ENCODE data around the gene AGPAT3. TPM values are rescaled to one million over a fixed set of nuclear protein-coding genes. Genes with fewer than 3 reads are reported as not detected.

Gene AGPAT3
- polyA plus RNA-seq, 2 of the 4 experiments (the other 2 are of a cell fraction), result 18.2 to 20.3 TPM

- WGBS (ENCODE audit: missing lambda C conversion rate), result 96% methylated on average over 6 of the region's 6 CpGs
Measured at GRCh38 chr21:43937891-43938309, 72.9 kb downstream of the AGPAT3 start.

GRCh38 chr21:43938751-43939442 is 73.9 kb downstream of the AGPAT3 start:
- TF ChIP-seq CTCF (IDR thresholded peaks at IDR 0.05) (peak; percentile 93), USF2 (IDR thresholded peaks at IDR 0.05) (peak; percentile 49), POLR2AphosphoS2 (conservative IDR thresholded peaks at IDR 0.05; ENCODE audit: low read length) (no peak), MAZ (IDR thresholded peaks at IDR 0.05; ENCODE audit: borderline replicate concordance, low read depth, low read length) (0 out of 2 replicates have a peak, but pooled peaks have one; percentile 46), RAD21 (conservative IDR thresholded peaks at IDR 0.05 in 1 of 2, IDR thresholded peaks at IDR 0.05 in 1 of 2) (peak; percentile 67 to 68), PBX3 (IDR thresholded peaks at IDR 0.05) (no peak), MAX (IDR thresholded peaks at IDR 0.05) (peak; percentile 26; the same call in 1 of the 2 replicates), RARB (CRISPR knock-in tag; IDR thresholded peaks at IDR 0.05) (no peak), SMC3 (IDR thresholded peaks at IDR 0.05) (peak; percentile 64)
- H3K4me2 ChIP-seq, result peak overlapping the region; percentile 75
- no peaks in the 10 kb centered on the region for H3K9me3 ChIP-seq
- FAIRE-seq (no peak), ATAC-seq (peak; percentile 95 to 98), DNase-seq (ENCODE audit: low read depth in 1 of 2, low spot score in 1 of 2) (peak; percentile 68 to 80)
- 0 out of 3 replicates have a peak, but pooled peaks cover 3% of the 10 kb centered on the region for H3K4me1 ChIP-seq
- ChIA-PET POLR2A (no interaction called here), CTCF (interaction anchor here (0.6 to 4.9 kb wide), 28 partner anchors 10 to 167 kb away, joined by 3 to 27 read pairs (median 4); no protein-coding TSS in a partner anchor)
- 12% methylated on average over 10 of the region's 30 CpGs for WGBS (ENCODE audit: missing lambda C conversion rate)
- H3K27ac ChIP-seq, result peak overlapping the region; percentile 43 to 81; a peak in 5 of 6 replicates
- H3K4me3 ChIP-seq, result peak overlapping the region; percentile 33

More at GRCh38 chr21:43937891-43938309, 72.9 kb downstream of the AGPAT3 start:
- ChIA-PET CTCF (interaction anchor here (0.6 to 3.9 kb wide), 13 partner anchors 10 to 119 kb away, joined by 3 to 27 read pairs (median 4); no protein-coding TSS in a partner anchor), POLR2A (no interaction called here)
- DNase-seq (ENCODE audit: low read depth in 1 of 2, low spot score in 1 of 2) (no peak), ATAC-seq (no peak), FAIRE-seq (no peak)
- Histone ChIP-seq H3K9me3 (no peaks in the 10 kb centered on the region), H3K4me2 (no peak overlapping the region), H3K27ac (no peak overlapping the region), H3K4me3 (no peak overlapping the region), H3K4me1 (0 out of 3 replicates have a peak, but pooled peaks cover 3% of the 10 kb centered on the region)
- TF ChIP-seq POLR2AphosphoS2 (conservative IDR thresholded peaks at IDR 0.05; ENCODE audit: low read length) (no peak), CBX2 (IDR thresholded peaks at IDR 0.05; ENCODE audit: borderline replicate concordance, low read depth) (no peak), HOXB5 (CRISPR knock-in tag; IDR thresholded peaks at IDR 0.05) (no peak), ESRRA (IDR thresholded peaks at IDR 0.05; ENCODE audit: borderline replicate concordance, low read length) (no peak), POLR2A (IDR thresholded peaks at IDR 0.05; ENCODE audit: low read length) (no peak), CTCF (IDR thresholded peaks at IDR 0.05) (no peak), HOXB13 (CRISPR knock-in tag; IDR thresholded peaks at IDR 0.05; ENCODE audit: low read depth) (no peak), NR3C1 (IDR thresholded peaks at IDR 0.05) (no peak), EHF (CRISPR knock-in tag; IDR thresholded peaks at IDR 0.05) (no peak), MAZ (IDR thresholded peaks at IDR 0.05; ENCODE audit: borderline replicate concordance, low read depth, low read length) (no peak), KDM5A (IDR thresholded peaks at IDR 0.05) (no peak), E2F6 (IDR thresholded peaks at IDR 0.05; ENCODE audit: borderline replicate concordance, low read depth) (no peak), CBX8 (IDR thresholded peaks at IDR 0.05) (no peak), PBX3 (IDR thresholded peaks at IDR 0.05) (no peak), RNF2 (IDR thresholded peaks at IDR 0.05; ENCODE audit: borderline replicate concordance, low read depth) (no peak), TFCP2L1 (CRISPR knock-in tag; IDR thresholded peaks at IDR 0.05) (no peak), TP53 (CRISPR knock-in tag; IDR thresholded peaks at IDR 0.05) (no peak), ATOH8 (CRISPR knock-in tag; IDR thresholded peaks at IDR 0.05; ENCODE audit: low read depth) (no peak), HOXA7 (CRISPR knock-in tag; IDR thresholded peaks at IDR 0.05) (no peak)
